ENCODE results near the gene SMAD3.
"Not testable (repeated sequence)": the region's sequence is repeated elsewhere in the genome, so short reads cannot be mapped to it uniquely, and the experiment has no call there.

The SMAD3 gene

DNA sequence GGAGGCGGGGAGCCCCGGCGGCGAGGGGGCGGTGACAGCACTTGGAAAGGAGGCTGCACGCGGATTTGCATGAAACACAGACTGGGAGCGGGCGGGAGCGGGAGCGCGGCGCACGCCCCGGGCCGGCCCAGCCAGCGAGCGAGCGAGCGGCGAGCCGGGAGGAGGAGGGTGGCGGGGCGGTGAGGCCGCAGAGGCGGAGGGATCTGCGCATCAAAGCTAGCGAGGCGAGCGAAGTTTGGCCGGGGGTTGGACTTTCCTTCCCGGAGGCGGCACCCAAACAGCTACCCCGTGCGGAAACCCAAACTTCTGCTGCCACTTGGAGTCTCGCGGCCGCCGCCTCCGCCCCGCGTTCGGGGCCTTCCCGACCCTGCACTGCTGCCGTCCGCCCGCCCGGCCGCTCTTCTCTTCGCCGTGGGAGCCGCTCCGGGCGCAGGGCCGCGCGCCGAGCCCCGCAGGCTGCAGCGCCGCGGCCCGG lies at the start of gene SMAD3:
Gene SMAD3, plus strand, starts transcription at position 72 of the 475 bp plus-strand sequence. CDS start 553 bp downstream, outside the sequence.
- DNase-seq (ENCODE audit: low read depth), result peak; percentile 63
- peak within 1 kb of the TSS; percentile 79 for H3K4me3 ChIP-seq (ENCODE audit: low read depth, low read length)
- TF ChIP-seq, protein P1, sequence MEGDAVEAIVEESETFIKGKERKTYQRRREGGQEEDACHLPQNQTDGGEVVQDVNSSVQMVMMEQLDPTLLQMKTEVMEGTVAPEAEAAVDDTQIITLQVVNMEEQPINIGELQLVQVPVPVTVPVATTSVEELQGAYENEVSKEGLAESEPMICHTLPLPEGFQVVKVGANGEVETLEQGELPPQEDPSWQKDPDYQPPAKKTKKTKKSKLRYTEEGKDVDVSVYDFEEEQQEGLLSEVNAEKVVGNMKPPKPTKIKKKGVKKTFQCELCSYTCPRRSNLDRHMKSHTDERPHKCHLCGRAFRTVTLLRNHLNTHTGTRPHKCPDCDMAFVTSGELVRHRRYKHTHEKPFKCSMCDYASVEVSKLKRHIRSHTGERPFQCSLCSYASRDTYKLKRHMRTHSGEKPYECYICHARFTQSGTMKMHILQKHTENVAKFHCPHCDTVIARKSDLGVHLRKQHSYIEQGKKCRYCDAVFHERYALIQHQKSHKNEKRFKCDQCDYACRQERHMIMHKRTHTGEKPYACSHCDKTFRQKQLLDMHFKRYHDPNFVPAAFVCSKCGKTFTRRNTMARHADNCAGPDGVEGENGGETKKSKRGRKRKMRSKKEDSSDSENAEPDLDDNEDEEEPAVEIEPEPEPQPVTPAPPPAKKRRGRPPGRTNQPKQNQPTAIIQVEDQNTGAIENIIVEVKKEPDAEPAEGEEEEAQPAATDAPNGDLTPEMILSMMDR (IDR thresholded peaks at IDR 0.05; ENCODE audit: low read depth, low read length, missing control alignments), result no peak

DNA sequence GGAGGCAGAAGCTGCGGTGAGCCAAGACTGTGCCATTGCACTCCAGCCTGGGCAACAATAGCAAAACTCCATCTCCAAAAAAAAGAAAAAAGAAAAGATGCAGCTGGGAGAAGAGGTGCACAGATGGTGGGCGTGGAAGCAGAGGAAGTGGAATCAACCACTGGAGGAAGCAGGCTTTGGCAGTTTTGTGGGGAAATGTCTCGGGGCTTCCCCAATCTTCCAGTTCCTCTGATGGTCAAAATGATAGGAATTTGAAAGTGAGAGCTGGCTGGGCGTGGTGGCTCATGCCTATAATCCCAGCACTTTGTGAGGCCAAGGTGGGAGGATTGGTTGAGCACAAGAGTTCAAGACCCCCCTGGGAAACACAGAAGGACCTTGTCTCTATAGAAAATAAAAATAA lies 48.1 kb upstream of the SMAD3 start:
- no peak overlapping the region for H3K4me3 ChIP-seq (ENCODE audit: low read depth, low read length)
- DNase-seq (ENCODE audit: low read depth), result no peak
- TF ChIP-seq, protein P1 (IDR thresholded peaks at IDR 0.05; ENCODE audit: low read depth, low read length, missing control alignments), result no peak

DNA sequence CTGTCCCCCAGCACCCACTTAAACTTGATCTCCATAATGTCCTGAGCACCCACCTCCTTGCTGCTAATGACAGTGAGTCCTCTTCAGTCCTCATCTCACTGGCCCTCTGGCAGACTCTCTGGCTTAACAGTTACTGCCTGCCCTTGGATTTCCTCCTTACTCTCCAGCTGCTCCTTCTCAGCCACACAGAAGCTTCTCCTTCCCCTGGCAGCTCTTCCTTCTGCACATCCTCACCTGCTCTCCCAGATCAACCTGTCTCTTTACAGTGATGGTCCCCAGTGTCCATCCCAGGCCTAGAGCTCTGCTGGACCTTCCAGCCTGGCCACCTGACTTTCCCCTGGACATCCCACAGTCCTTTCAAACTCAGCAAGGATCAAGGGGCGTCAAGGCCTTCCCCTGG lies 47.4 kb upstream of the SMAD3 start:
- TF ChIP-seq, protein P1 (IDR thresholded peaks at IDR 0.05; ENCODE audit: low read depth, low read length, missing control alignments), result no peak
- H3K4me3 ChIP-seq (ENCODE audit: low read depth, low read length), result no peak overlapping the region
- DNase-seq (ENCODE audit: low read depth), result no peak

DNA sequence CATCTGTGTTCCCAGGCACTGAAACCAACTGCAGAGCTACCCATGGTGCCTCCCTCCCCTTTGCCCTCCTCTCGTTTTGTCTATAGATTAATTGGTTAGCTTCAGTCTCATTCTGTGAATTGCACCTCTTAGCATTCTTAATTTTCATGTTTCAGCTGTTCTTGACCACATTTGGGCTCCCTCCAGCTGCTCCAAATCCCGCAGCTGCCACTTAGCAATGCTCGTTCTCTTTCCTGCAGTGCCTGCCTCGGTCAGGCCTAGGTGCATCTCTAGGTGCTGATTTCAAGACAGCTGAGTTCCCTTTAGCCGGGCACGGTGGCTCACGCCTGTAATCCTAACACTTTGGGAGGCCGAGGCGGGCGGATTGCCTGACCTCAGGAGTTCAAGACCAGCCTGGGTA lies 47.0 kb upstream of the SMAD3 start:
- DNase-seq (ENCODE audit: low read depth), result no peak
- H3K4me3 ChIP-seq (ENCODE audit: low read depth, low read length), result no peak overlapping the region
- TF ChIP-seq, protein P1 (IDR thresholded peaks at IDR 0.05; ENCODE audit: low read depth, low read length, missing control alignments), result no peak

DNA sequence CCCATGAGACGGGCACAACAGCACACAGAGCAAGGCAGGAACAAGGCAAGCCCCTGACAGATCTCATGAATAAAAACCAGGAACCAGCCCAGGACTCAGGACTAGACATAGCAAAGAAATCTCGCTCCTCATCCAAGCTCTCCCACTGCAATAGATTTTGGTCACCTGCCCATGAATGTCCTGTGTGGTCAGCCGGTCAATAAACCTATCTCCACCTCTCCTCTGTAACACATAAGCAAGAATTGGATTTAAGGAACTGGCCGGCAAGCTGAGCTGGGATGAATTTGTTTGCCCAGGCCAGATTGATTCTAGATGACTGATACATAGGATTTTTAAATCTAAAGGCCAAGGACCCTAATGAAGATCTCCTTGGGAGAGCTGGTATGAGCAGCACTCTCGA lies 46.3 kb upstream of the SMAD3 start:
- no peak overlapping the region for H3K4me3 ChIP-seq (ENCODE audit: low read depth, low read length)
- TF ChIP-seq, protein P1 (IDR thresholded peaks at IDR 0.05; ENCODE audit: low read depth, low read length, missing control alignments), result no peak

DNA sequence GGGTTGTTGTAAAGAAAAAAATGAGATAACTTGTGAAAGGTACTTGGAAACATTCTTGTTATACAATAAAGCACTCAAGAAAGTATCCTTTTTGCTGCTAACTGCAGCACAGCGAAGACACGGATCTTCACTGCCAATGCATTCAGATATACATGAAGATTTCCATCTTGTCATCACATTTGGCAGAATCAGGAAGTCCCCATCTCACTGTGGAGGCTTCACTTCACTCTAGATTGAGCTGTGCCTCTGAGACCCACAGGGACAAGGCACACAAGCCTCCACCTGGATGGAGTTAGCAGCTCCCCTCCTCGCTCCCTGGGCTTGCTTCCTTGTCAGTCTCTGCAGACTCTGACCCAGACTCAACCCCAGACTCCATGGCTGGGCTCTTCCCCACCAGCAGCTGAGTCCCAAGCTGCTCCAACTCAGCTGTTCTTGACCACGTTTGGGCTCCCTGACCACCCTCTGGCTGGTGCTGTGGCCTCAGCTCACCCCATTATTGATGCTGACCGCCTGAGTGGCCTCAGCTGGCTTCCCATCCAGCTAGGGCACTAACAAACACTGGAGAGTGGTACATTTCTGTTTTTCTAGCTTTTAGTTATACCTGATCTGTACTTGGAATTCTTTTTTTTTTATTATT lies 45.4 kb upstream of the SMAD3 start:
- DNase-seq (ENCODE audit: low read depth), result no peak
- no peak overlapping the region for H3K4me3 ChIP-seq (ENCODE audit: low read depth, low read length)
- TF ChIP-seq, protein P1 (IDR thresholded peaks at IDR 0.05; ENCODE audit: low read depth, low read length, missing control alignments), result no peak

More for the DNA sequence above, 46.3 kb upstream of the SMAD3 start:
- no peak for DNase-seq (ENCODE audit: low read depth)

DNA sequence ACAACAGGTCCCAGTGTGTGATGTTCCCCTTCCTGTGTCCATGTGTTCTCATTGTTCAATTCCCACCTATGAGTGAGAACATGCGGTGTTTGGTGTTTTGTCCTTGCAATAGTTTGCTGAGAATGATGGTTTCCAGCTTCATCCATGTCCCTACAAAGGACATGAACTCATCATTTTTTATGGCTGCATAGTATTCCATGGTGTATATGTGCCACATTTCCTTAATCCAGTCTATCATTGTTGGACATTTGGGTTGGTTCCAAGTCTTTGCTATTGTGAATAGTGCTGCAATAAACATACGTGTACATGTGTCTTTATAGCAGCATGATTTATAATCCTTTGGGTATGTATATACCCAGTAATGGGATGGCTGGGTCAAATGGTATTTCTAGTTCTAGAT lies 44.7 kb upstream of the SMAD3 start:
- not testable (repeated sequence) for DNase-seq (ENCODE audit: low read depth); H3K4me3 ChIP-seq (ENCODE audit: low read depth, low read length)
